D721Med (cell line): ENCODE results near the gene ROCK2.

Experiments
- DNase-seq: peaks from one replicate; pipeline ENCODE4 v3.0.0; 2011; ENCODE audit warnings: low spot score; ENCODE audit not compliant: insufficient read length
- FAIRE-seq: peaks from 2 replicates; lab custom pipeline; 2011; peaks lifted over from hg19 to GRCh38; lab: Jason Lieb, UNC
- CTCF ChIP-seq: IDR thresholded peaks from 2 replicates; pipeline ENCODE4 v1.5.1; 2012; ENCODE audit warnings: mild to moderate bottlenecking, control low read depth; ENCODE audit not compliant: insufficient read depth; ENCODE audit errors: missing control alignments

ROCK2 gene

GRCh38 chr2:11212645-11213044, 131.8 kb downstream of the ROCK2 start:
- TF ChIP-seq CTCF, result no peak
- no peak for FAIRE-seq
- DNase-seq, result no peak

- DNase-seq, result no peak
- no peak for FAIRE-seq
- no peak for TF ChIP-seq CTCF
These were observed 136.4 kb downstream of the ROCK2 start for GRCh38 chr2:11208083-11208482.

- FAIRE-seq (no peak), DNase-seq (no peak)
- no peak for TF ChIP-seq CTCF
These were observed 141.0 kb downstream of the ROCK2 start for GRCh38 chr2:11203480-11203879.

- no peak for FAIRE-seq
- no peak for TF ChIP-seq CTCF
- no peak for DNase-seq
These were observed 142.5 kb downstream of the ROCK2 start for GRCh38 chr2:11201969-11202368.

GRCh38 chr2:11200651-11201050, 143.8 kb downstream of the ROCK2 start:
- no peak for TF ChIP-seq CTCF
- DNase-seq (no peak), FAIRE-seq (no peak)

- DNase-seq, result no peak
- TF ChIP-seq CTCF, result no peak
- FAIRE-seq, result no peak
These were observed 148.2 kb downstream of the ROCK2 start for GRCh38 chr2:11196246-11196645.

- TF ChIP-seq CTCF, result no peak
- no peak for DNase-seq
- FAIRE-seq, result no peak
These were observed 156.7 kb downstream of the ROCK2 start for GRCh38 chr2:11187731-11188130.
